Tibial artery (tissue), 4 donors: ENCODE data around the gene DDT.
"Not testable (repeated sequence)": the region's sequence is repeated elsewhere in the genome, so short reads cannot be mapped to it uniquely, and the experiment has no call there.

Source experiments
- DNase-seq, 2 donors: peaks; one replicate each; pipeline ENCODE4 v3.0.0-alpha.2; 2019
- H3K27ac ChIP-seq, 2 donors: fragments of 200-600 bp; sonication (generic) in 1 of 2; 1 replicate in 1 of 2; 2 replicates in 1 of 2; pipeline ENCODE4 v1.5.1; 2018 to 2019; ENCODE audit warnings: mild to moderate bottlenecking in 1 of 2
- H3K27me3 ChIP-seq, 2 donors: fragments of 200-600 bp; sonication (generic) in 1 of 2; one replicate each; pipeline versions ENCODE4 v1.5.1 to v1.6.0; 2016 to 2019
- H3K36me3 ChIP-seq, 3 donors: fragments of 200-600 bp; sonication (generic) in 2 of 3; one replicate each; pipeline ENCODE4 v1.5.1; 2016 to 2019; ENCODE audit warnings: mild to moderate bottlenecking in 2 of 3
- H3K4me1 ChIP-seq, 4 donors: fragments of 200-600 bp; sonication (generic) in 2 of 4; 1 replicate in 3 of 4; 2 replicates in 1 of 4; pipeline ENCODE4 v1.5.1; 2016 to 2019
- H3K4me3 ChIP-seq, 2 donors: fragments of 200-600 bp; sonication (generic) in 1 of 2; 1 replicate in 1 of 2; 2 replicates in 1 of 2; pipeline ENCODE4 v1.5.1; 2018 to 2019; ENCODE audit warnings: mild to moderate bottlenecking in 2 of 2
- H3K9me3 ChIP-seq, 3 donors: fragments of 200-600 bp; sonication (generic) in 1 of 3; one replicate each; pipeline ENCODE4 v1.5.1; 2016 to 2019
- intact Hi-C: fragments of 100-400 bp; cut with DNase I; formaldehyde crosslinking; loops from one replicate; pipeline ENCODE4 v1.15.0; 2023; ENCODE audit warnings: low total_unique reads
- TF ChIP-seq, protein P1 (sequence below), 2 experiments: fragments of 200-600 bp in 1 of 2; fragments of 450-650 bp in 1 of 2; IDR thresholded peaks; one replicate each; pipeline ENCODE4 v1.5.1; 2017 to 2019; ENCODE audit warnings: antibody characterized with exemption in 2 of 2, mild to moderate bottlenecking in 1 of 2, moderate library complexity in 1 of 2

The DDT gene

DNA sequence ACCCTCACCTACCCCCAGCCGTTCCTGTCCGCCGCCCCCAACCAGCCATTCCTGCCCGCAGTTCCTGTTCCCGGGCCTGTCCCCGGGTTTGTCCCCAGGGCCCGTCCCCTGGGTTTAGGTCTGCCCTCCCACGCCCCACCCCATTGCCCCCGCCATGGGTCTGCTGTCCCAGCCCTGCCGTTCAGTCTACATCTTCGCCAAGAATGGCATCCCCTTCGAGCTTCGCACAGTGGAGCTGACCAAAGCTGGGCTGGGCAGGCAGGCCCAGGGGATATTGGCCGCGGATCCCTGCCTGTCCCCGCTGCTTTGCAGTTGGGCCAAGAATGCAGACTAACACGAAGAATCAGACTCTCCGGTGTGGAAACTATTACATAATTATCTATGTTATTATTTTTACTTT, 24.5 kb downstream of the DDT start:
- H3K27ac ChIP-seq, DNase-seq, intact Hi-C loops, H3K4me3 ChIP-seq, H3K4me1 ChIP-seq, H3K36me3 ChIP-seq, H3K9me3 ChIP-seq, H3K27me3 ChIP-seq: not testable (repeated sequence)

DNA sequence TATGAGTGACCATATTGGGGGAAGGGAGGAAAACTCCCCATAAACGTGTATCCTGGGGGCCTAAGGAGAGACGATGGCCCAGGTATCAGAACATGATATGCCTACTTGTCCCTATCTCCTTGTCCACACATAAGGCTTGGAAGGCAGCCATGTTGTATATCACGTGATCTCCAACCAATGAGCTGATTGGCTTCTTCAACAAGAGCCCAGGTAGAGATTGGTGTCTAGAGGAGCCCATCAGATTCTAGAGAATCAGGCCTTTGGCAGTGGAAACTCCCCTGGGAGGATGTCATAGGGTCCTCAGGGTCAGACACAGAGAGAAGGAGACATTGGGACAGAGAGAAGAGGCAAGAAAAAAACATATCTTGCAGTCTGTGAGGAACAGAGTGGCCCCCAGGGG, 26.9 kb downstream of the DDT start:
- DNase-seq, H3K4me3 ChIP-seq, H3K27me3 ChIP-seq, H3K27ac ChIP-seq, H3K4me1 ChIP-seq, H3K36me3 ChIP-seq, intact Hi-C loops, H3K9me3 ChIP-seq: not testable (repeated sequence)

DNA sequence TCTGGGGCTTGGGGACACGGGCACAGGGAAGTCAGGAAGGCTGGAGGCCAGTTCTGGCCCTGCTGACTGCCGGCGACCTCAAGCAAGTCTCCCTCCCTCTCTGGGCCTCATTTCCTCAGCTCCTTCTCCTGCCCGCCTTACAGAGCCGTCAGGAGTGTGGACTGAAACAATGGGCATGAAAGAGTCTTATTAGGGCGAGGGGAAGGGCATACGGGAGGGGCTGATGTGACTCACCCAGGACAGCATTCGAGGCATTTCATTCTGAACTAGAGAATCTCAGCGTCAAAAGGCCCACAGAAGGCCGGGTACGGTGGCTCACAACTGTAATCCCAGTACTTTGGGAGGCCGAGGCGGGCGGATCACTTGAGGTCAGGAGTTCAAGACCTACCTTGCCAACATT, 34.1 kb downstream of the DDT start:
- H3K27ac ChIP-seq, H3K9me3 ChIP-seq, intact Hi-C loops, H3K36me3 ChIP-seq, H3K4me1 ChIP-seq, H3K27me3 ChIP-seq, DNase-seq, H3K4me3 ChIP-seq: not testable (repeated sequence)

DNA sequence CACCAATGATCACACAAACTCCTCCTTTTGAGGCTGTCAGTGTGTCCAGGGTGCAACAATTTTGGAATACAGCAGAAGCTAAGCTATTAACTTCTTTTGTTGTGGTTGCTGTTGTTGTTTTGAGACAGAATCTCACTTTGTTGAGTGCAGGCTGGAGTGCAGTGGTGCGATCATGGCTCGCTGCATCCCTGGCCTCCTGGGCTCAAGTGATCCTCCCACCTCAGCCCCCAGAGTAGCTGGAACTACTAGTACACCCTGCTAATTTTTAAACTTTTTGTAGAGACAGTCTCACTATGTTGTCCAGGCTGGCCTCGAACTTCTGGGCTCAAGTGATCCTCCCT, 35.3 kb downstream of the DDT start:
- no peaks in the 10 kb centered on the region for H3K4me1 ChIP-seq
- H3K36me3 ChIP-seq, result no peaks in the 10 kb centered on the region
- H3K4me3 ChIP-seq, result no peak overlapping the region
- DNase-seq, result no peak
- H3K9me3 ChIP-seq, result no peaks in the 10 kb centered on the region
- TF ChIP-seq, protein P1, sequence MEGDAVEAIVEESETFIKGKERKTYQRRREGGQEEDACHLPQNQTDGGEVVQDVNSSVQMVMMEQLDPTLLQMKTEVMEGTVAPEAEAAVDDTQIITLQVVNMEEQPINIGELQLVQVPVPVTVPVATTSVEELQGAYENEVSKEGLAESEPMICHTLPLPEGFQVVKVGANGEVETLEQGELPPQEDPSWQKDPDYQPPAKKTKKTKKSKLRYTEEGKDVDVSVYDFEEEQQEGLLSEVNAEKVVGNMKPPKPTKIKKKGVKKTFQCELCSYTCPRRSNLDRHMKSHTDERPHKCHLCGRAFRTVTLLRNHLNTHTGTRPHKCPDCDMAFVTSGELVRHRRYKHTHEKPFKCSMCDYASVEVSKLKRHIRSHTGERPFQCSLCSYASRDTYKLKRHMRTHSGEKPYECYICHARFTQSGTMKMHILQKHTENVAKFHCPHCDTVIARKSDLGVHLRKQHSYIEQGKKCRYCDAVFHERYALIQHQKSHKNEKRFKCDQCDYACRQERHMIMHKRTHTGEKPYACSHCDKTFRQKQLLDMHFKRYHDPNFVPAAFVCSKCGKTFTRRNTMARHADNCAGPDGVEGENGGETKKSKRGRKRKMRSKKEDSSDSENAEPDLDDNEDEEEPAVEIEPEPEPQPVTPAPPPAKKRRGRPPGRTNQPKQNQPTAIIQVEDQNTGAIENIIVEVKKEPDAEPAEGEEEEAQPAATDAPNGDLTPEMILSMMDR (IDR thresholded peaks at IDR 0.05), result no peak
- H3K27ac ChIP-seq, result no peak overlapping the region
- intact Hi-C loops, result no loop called here
- H3K27me3 ChIP-seq, result no peaks in the 10 kb centered on the region

DNA sequence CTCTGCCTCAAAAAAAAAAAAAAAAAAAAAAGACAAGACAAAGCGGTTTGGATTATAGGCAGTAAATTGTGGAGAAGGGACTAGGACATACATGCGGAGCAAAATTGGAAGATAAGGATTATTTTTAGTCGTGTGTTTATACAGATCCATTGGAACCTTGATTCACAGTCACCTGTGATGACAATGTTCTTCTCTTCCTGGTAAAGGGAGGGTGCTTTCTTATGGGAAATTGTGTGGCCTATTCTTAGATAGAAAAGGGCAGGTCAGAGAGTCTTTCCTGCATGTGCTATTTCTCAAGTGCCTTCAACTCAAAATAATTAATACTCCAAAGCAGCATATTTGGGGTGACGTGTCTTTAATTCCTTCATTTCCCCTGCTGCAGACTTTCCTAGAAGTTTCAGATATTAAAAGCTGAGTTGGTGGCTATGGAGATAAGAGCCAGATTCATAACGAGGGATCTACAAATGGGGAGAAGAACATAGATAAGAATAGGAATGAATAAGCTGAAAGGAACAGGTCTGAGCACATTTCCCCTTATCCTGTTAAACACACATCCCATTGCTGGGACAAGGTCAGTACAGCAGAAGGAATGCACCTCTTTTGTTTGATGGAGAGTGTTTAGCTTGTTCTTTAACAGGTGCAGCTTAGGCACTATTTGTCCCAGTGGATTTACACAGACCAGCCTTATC, 35.8 kb downstream of the DDT start:
- DNase-seq, result no peak
- intact Hi-C loops, result no loop called here
- H3K4me1 ChIP-seq, result no peaks in the 10 kb centered on the region

DNA sequence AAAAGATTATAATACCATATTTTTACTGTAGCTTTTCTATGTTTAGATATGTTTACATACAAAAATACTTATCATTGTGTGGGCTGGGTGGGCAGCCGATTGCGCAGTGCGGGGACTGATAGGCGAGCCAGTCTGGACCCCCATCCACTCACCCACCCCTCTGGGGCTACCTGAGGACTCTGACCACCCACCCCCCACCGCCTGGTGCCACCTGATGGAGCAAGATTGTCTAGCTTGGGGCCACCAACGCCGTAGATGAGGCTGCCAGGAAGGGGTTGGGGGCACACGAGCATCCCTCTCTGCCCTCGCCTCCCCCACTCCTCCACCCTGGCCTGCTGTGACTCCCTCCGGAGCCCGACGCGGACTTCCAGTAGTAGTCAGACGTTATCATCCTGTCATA, 47.7 kb downstream of the DDT start:
- DNase-seq, result no peak
- Histone ChIP-seq H3K4me1 (peaks cover 0 to 3% (median 0%) of the 10 kb centered on the region in 4 donors), H3K4me3 (no peak overlapping the region), H3K27me3 (no peaks in the 10 kb centered on the region), H3K9me3 (no peaks in the 10 kb centered on the region), H3K36me3 (peaks cover 18 to 49% (median 38%) of the 10 kb centered on the region in 3 donors), H3K27ac (no peak overlapping the region)
- intact Hi-C loops, result loop anchor here (5.0 kb wide), 1 partner anchor 46 kb away; the partner anchor contains the start of gene DDT
- TF ChIP-seq, protein P1 (IDR thresholded peaks at IDR 0.05), result no peak

More for the DNA sequence above, 35.8 kb downstream of the DDT start:
- Histone ChIP-seq H3K4me3 (no peak overlapping the region), H3K27ac (no peak overlapping the region), H3K36me3 (no peaks in the 10 kb centered on the region), H3K9me3 (no peaks in the 10 kb centered on the region), H3K27me3 (no peaks in the 10 kb centered on the region)
- TF ChIP-seq, protein P1 (IDR thresholded peaks at IDR 0.05), result no peak

DNA sequence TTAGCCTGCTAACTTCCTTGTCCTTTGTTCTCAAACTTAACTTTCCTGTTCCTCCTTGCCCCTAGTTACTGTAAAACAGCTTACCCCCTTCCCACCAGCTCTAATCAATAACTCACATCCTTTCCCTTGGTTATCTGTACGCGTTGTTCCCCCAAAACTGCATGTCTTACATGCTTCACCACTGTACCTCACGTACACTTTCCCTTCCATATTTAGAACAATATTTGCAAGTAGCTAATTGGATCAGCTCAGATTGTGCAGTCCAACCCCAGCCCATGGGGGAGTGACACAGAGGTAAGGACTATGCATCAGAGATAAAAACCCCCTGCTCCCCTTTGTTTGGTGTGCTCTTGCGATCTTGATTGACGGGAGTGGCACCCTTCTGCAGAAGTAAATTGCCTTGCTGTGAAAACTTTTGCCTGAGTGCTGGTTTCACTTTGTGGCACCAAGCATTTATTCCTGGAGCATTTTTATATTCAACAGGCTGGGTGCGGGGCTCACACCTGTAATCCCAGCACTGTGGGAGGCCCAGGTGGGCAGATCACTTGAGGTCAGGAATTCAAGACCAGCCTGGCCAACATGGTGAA, 49.1 kb downstream of the DDT start:
- H3K4me1 ChIP-seq, result peaks cover 0 to 6% (median 0%) of the 10 kb centered on the region in 4 donors
- H3K27me3 ChIP-seq, result no peaks in the 10 kb centered on the region
- H3K27ac ChIP-seq, result no peak overlapping the region
- DNase-seq, result no peak
- no peak overlapping the region for H3K4me3 ChIP-seq
- H3K36me3 ChIP-seq, result peaks cover 20 to 47% (median 38%) of the 10 kb centered on the region in 3 donors
- no peaks in the 10 kb centered on the region for H3K9me3 ChIP-seq
- TF ChIP-seq, protein P1 (IDR thresholded peaks at IDR 0.05), result no peak
- intact Hi-C loops, result loop anchor here (5.0 kb wide), 1 partner anchor 47 kb away; the partner anchor contains the start of gene DDT
